Measurements from ENCODE around the gene PSME3. TPM values are rescaled to one million over a fixed set of nuclear protein-coding genes. Genes with fewer than 3 reads are reported as not detected.
"Not testable (repeated sequence)": the region's sequence is repeated elsewhere in the genome, so short reads cannot be mapped to it uniquely, and the experiment has no call there.

PSME3 gene
- total RNA-seq, 1 experiment from 2014 or later = 82.0 TPM

DNA sequence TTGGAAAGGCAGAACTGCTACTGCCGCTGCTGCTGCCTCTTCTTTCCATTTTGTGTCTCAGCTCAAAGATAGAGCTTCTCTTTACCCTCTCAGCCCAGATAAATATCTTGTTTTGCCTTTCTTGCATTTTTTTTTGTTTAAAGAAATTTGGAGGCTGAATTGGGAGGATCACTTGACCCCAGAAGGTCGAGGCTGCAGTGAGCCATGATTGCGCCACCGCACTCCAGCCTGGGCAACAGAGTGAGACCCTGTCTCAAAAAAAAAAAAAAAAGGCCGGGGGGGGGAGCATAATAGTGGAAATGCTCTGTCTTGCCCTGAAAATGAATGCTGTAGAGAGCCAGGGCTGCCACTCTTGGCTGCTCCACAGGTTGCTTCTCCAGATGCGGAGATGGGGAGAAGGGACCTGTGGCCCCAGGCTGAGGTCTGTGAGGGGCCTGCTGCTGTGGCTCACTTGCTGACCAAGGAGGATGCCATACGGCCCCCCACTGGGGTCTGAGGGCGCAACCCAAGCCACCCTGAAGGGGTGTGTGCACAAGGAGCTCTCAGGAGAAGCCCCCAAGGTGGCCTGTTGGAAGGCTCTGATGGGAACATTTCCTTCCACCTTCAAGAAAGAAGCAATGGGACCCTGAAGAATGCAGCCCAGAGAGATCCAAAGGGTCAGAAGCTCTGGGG is 45.9 kb downstream of the PSME3 start:
- Histone ChIP-seq H3K9me3 (no peaks in the 10 kb centered on the region), H3K27me3 (no peaks in the 10 kb centered on the region), H3K4me3 (no peak overlapping the region), H3K36me3 (no peaks in the 10 kb centered on the region)
- DNase-seq = no peak

- no peak for DNase-seq
- H3K9me3 ChIP-seq = no peaks in the 10 kb centered on the region
- H3K27me3 ChIP-seq = no peaks in the 10 kb centered on the region
- H3K4me3 ChIP-seq = no peak overlapping the region
- no peaks in the 10 kb centered on the region for H3K36me3 ChIP-seq
These were observed 46.4 kb downstream of the PSME3 start for GRCh38 chr17:42879596-42879985.

DNA sequence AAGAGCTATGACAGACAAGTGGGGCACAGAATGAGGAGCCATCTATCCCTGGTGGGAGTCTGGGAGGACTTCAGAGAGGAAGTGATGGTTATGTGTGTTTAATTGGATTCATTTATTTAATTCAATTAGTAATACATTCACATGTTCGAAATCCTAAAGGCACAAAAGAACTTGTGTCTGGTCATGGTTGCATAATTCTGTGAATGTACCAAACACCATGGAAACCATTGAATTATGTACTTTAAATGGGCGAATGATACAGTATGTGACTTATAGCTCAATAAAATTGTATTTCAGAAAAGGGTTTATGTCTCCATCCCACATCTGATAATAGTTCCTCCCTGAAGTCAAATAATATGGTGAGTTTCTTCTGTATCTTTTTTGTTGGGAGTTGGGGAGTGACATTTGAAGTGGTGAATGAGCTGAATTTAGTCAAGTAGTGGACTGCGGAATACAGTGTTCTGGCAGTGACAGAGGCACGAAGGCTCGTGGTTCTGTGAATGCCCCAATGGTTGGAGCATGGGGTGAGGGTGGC is 47.6 kb downstream of the PSME3 start:
- H3K36me3 ChIP-seq = no peaks in the 10 kb centered on the region
- DNase-seq = no peak
- no peaks in the 10 kb centered on the region for H3K9me3 ChIP-seq
- no peaks in the 10 kb centered on the region for H3K27me3 ChIP-seq
- no peak overlapping the region for H3K4me3 ChIP-seq

- DNase-seq, H3K4me3 ChIP-seq, H3K9me3 ChIP-seq, H3K36me3 ChIP-seq, H3K27me3 ChIP-seq: not testable (repeated sequence)
These were observed 48.5 kb downstream of the PSME3 start for GRCh38 chr17:42881706-42882105.

DNA sequence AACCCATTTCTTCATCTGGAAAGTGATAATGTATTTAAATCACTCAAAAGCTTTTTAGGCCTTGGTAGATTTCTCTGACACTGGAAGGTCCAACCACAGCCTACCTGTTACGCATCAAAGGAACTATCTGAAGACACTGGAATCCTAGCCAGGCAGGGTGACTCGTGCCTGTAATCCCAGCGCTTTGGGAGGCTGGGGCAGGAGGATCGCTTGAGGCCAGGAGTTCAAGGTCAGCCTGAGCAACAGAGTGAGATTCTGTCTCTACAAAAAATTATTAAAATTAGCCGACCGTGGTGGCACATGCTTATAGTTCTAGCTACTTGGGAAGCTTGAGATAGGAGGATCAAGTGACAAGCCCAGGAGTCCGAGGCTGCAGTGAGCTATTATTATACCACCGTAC is 49.0 kb downstream of the PSME3 start:
- no peaks in the 10 kb centered on the region for H3K9me3 ChIP-seq
- H3K27me3 ChIP-seq = no peaks in the 10 kb centered on the region
- no peaks in the 10 kb centered on the region for H3K36me3 ChIP-seq
- DNase-seq = no peak
- no peak overlapping the region for H3K4me3 ChIP-seq

DNA sequence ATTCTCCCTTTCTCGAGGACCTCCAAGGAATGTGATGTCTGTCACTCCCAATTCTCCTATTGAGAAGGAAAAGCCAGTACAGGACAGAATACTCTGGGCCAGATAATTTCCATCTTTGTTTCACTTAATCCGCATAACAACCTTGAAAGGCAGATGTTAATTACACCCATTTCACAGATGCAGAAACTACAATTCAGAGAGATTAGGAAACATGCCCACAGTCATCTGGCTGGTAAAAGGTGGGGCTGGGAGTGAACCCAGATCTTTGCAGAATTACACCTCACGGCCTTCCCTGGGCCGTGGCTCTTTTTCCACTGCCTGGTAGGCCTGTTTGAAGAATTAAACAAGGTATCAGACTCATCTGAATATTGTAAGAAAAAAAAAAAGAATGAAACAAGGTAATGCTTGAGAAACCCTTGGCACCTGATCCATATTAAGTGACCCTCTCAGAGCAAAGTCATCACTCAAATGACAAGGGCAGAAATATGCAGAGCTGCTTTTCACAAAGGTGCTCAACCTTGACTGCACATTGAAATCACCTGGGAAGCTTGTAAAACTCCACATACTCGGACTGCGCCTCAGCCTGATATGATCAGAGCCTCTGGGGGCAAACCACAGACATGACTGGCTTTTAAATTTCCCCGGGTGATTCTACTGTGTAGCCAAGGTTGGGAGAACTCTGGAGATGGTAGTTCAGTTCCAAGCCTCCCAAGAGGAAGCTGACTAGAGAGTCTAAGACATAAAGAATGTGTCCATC is 50.8 kb downstream of the PSME3 start:
- Histone ChIP-seq H3K4me3 (no peak overlapping the region), H3K9me3 (no peaks in the 10 kb centered on the region), H3K27me3 (no peaks in the 10 kb centered on the region), H3K36me3 (no peaks in the 10 kb centered on the region)
- no peak for DNase-seq

DNA sequence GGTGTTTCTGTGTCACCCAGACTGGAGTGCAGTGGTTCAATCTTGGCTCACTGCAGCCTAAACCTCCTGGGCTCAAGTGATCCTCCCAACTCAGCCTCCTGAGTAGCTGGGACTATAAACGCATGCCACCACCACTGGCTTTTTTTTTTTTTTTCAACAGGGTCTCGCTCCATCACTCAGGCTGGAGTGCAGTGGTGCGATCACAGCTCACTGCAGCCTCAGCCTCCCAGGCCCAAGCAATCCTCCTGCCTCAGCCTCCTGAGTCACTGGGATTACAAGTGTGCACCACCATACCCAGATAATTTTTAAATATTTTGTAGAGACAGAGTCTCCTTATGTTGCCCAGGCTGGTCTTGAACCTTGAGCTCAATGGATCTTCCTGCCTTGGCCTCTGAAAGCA is 52.6 kb downstream of the PSME3 start:
- H3K4me3 ChIP-seq, H3K36me3 ChIP-seq, H3K9me3 ChIP-seq, DNase-seq, H3K27me3 ChIP-seq: not testable (repeated sequence)

- H3K27me3 ChIP-seq = no peaks in the 10 kb centered on the region
- no peak overlapping the region for H3K4me3 ChIP-seq
- H3K36me3 ChIP-seq = no peaks in the 10 kb centered on the region
- H3K9me3 ChIP-seq = no peaks in the 10 kb centered on the region
- peak; percentile 48 for DNase-seq
These were observed 53.3 kb downstream of the PSME3 start for GRCh38 chr17:42886283-42887176.

DNA sequence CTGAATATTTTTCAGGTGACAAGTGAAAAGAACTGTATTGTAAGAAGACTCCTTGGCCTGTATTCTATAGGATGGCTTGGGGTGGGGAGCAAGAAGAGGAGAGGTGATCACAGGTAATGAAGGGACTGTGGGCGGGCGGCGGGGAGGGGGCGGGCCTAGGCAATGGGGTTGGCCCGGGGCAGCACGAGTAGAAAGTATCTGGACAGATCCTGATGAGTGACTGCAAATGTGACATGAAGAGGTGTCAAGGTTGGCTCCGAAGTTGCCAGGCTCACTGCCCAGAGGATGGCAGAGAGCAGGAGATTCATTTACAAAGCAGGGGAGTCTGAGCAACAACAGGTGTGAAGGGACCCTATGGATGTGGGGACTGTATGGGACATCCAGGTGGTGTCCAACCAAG is 56.6 kb downstream of the PSME3 start:
- H3K36me3 ChIP-seq = no peaks in the 10 kb centered on the region
- no peaks in the 10 kb centered on the region for H3K27me3 ChIP-seq
- no peaks in the 10 kb centered on the region for H3K9me3 ChIP-seq
- no peak overlapping the region for H3K4me3 ChIP-seq
- DNase-seq = no peak

- Histone ChIP-seq H3K4me3 (no peak overlapping the region), H3K27me3 (no peaks in the 10 kb centered on the region), H3K36me3 (no peaks in the 10 kb centered on the region), H3K9me3 (no peaks in the 10 kb centered on the region)
- peak; percentile 47 for DNase-seq
These were observed 58.4 kb downstream of the PSME3 start for GRCh38 chr17:42891539-42892152.

GRCh38 chr17:42893359-42893758 is 60.2 kb downstream of the PSME3 start:
- no peak for DNase-seq

More at GRCh38 chr17:42893359-42893758, 60.2 kb downstream of the PSME3 start:
- no peaks in the 10 kb centered on the region for H3K9me3 ChIP-seq
- no peaks in the 10 kb centered on the region for H3K27me3 ChIP-seq
- H3K36me3 ChIP-seq = no peaks in the 10 kb centered on the region
- no peak overlapping the region for H3K4me3 ChIP-seq

Other genes starting within 250 kb of the PSME3 start
- 46.0 and 47.2 TPM in 2 replicates for gene RETREG3, start 224.0 kb upstream of the PSME3 start, total RNA-seq (2014; rRNA removed; shearing (Covaris generic); ENCODE audit: low replicate concordance)
- gene TUBG1, start 223.7 kb upstream of the PSME3 start, total RNA-seq (2014; rRNA removed; shearing (Covaris generic); ENCODE audit: low replicate concordance) = 65.4 and 69.8 TPM in 2 replicates
- 1.4 and 4.0 TPM in 2 replicates for gene TUBG2, start 174.1 kb upstream of the PSME3 start, total RNA-seq (2014; rRNA removed; shearing (Covaris generic); ENCODE audit: low replicate concordance)
- gene PLEKHH3, start 156.4 kb upstream of the PSME3 start, total RNA-seq (2014; rRNA removed; shearing (Covaris generic); ENCODE audit: low replicate concordance) = 16.5 and 54.1 TPM in 2 replicates
- gene CCR10, start 151.6 kb upstream of the PSME3 start, total RNA-seq (2014; rRNA removed; shearing (Covaris generic); ENCODE audit: low replicate concordance) = 5.7 TPM in 1 of 2 replicates, not detected in the other
- gene CNTNAP1, start 150.9 kb upstream of the PSME3 start, total RNA-seq (2014; rRNA removed; shearing (Covaris generic); ENCODE audit: low replicate concordance) = 9.2 and 9.3 TPM in 2 replicates
- 8.4 and 20.0 TPM in 2 replicates for gene EZH1, start 88.4 kb upstream of the PSME3 start, total RNA-seq (2014; rRNA removed; shearing (Covaris generic); ENCODE audit: low replicate concordance)
- not detected in 2 replicates for gene RAMP2, start 72.2 kb upstream of the PSME3 start, total RNA-seq (2014; rRNA removed; shearing (Covaris generic); ENCODE audit: low replicate concordance)
- 68.7 and 99.1 TPM in 2 replicates for gene VPS25, start 59.9 kb upstream of the PSME3 start, total RNA-seq (2014; rRNA removed; shearing (Covaris generic); ENCODE audit: low replicate concordance)
- gene WNK4, start 52.8 kb upstream of the PSME3 start, total RNA-seq (2014; rRNA removed; shearing (Covaris generic); ENCODE audit: low replicate concordance) = not detected in 2 replicates
- 65.1 and 90.5 TPM in 2 replicates for gene COA3, start 34.7 kb upstream of the PSME3 start, total RNA-seq (2014; rRNA removed; shearing (Covaris generic); ENCODE audit: low replicate concordance)
- not detected in 2 replicates for gene CNTD1, start 34.5 kb upstream of the PSME3 start, total RNA-seq (2014; rRNA removed; shearing (Covaris generic); ENCODE audit: low replicate concordance)
- 85.0 and 209 TPM in 2 replicates for gene BECN1, start 9.1 kb upstream of the PSME3 start, total RNA-seq (2014; rRNA removed; shearing (Covaris generic); ENCODE audit: low replicate concordance)
- gene AOC2, start 11.2 kb downstream of the PSME3 start, total RNA-seq (2014; rRNA removed; shearing (Covaris generic); ENCODE audit: low replicate concordance) = 0.36 TPM in 1 of 2 replicates, not detected in the other
- 0.10 and 0.86 TPM in 2 replicates for gene AOC3, start 17.8 kb downstream of the PSME3 start, total RNA-seq (2014; rRNA removed; shearing (Covaris generic); ENCODE audit: low replicate concordance)
- gene G6PC1, start 67.4 kb downstream of the PSME3 start, total RNA-seq (2014; rRNA removed; shearing (Covaris generic); ENCODE audit: low replicate concordance) = not detected in 2 replicates
- gene AARSD1, start 131.1 kb downstream of the PSME3 start, total RNA-seq (2014; rRNA removed; shearing (Covaris generic); ENCODE audit: low replicate concordance) = 41.7 and 47.0 TPM in 2 replicates
- not detected in 2 replicates for gene PTGES3L, start 146.7 kb downstream of the PSME3 start, total RNA-seq (2014; rRNA removed; shearing (Covaris generic); ENCODE audit: low replicate concordance)
- 3.8 and 5.1 TPM in 2 replicates for gene RUNDC1, start 147.2 kb downstream of the PSME3 start, total RNA-seq (2014; rRNA removed; shearing (Covaris generic); ENCODE audit: low replicate concordance)
- 2,193 and 2,673 TPM in 2 replicates for gene RPL27, start 165.0 kb downstream of the PSME3 start, total RNA-seq (2014; rRNA removed; shearing (Covaris generic); ENCODE audit: low replicate concordance)
- 10.7 and 26.8 TPM in 2 replicates for gene IFI35, start 173.4 kb downstream of the PSME3 start, total RNA-seq (2014; rRNA removed; shearing (Covaris generic); ENCODE audit: low replicate concordance)
- gene VAT1, start 189.0 kb downstream of the PSME3 start, total RNA-seq (2014; rRNA removed; shearing (Covaris generic); ENCODE audit: low replicate concordance) = 181 and 263 TPM in 2 replicates
- not detected in 2 replicates for gene RND2, start 191.8 kb downstream of the PSME3 start, total RNA-seq (2014; rRNA removed; shearing (Covaris generic); ENCODE audit: low replicate concordance)

Data from MG63 (cell line).